Measurements from ENCODE around the gene TCERG1L.

TCERG1L gene

DNA sequence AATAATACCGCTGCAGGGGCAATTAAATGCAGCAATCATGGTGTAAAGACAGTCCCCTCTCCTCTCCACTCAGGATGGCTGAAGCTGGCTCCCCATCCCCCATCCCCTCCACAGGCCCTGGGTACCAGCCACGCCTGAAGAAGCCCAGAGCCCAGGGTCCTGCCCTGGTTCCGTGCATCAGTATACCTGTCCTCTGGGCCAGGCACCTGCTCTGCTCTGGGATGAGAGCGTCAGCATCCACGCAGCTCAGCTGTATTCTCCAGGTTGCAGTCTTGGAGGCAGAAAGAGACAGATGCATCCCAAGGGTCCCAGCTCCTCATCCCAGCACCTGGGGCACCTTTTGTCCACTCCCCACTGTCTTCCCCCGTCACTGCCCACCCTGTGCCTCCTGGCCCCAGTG is 233.8 kb downstream of the TCERG1L start:
- DNase-seq, result no peak

DNA sequence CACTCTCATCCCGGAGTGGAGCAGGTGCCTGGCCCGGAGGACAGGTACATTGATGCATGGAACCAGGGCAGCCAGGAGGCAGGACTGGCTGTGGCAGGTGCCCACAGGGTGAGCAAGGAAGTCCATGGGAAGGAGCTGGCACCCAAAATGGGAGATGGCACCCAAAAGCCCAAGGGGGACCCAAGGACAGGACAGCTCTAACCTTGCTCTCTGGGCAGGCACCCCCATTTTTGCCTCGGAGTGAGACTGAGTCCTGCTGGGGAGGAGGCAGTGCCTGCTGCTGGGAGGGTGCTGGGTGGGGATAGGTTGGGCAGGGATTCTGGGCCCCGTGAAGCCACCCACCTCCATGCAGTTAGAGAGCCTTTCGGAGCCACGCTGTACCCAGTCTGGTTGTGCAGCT is 234.5 kb downstream of the TCERG1L start:
- DNase-seq, result no peak

DNA sequence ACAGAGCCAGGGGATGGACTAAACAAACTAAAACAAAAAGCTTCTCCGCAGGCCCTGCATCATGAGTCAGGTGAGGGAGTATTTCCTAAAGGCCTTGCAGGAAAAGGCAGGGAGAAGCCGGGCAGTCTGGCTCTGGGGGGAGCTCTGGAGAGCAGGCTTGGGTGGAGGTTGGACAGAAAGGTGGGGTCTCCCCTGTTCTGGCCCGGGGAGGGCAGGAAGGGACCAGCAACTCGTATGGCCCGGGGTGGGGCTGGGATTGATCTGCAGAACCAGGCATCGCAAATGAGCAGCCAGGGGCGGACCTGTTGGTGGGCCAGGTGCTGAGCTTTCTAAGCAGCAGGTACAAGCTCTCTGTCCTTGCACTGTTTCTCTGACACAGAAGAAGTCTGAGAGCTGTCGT is 235.2 kb downstream of the TCERG1L start:
- DNase-seq, result no peak

DNA sequence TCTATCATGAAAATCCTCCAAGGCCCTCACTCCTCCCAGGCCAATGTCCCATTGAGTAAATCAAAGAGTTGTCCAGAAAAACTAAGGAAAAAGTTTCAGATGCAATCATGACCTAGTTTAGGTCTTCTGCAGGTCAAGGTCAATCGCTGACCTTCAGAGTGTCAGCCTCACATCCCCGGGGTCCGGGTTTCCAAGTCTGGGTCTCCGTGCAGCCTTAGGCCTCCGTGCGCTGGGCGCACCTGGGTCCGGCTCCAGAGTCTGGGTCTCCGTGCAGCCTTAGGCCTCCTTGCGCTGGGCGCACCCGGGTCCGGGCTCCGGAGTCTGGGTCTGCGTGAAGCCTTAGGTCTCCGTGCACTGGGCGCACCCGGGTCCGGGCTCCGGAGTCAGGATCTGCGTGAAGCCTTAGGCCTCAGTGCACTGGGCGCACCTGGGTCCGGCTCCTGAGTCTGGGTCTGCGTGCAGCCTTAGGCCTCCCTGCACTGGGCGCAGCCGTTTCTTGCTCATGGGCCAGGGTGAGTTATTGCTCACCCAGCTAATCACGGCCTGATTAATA is 236.2 kb downstream of the TCERG1L start:
- DNase-seq, result no peak

DNA sequence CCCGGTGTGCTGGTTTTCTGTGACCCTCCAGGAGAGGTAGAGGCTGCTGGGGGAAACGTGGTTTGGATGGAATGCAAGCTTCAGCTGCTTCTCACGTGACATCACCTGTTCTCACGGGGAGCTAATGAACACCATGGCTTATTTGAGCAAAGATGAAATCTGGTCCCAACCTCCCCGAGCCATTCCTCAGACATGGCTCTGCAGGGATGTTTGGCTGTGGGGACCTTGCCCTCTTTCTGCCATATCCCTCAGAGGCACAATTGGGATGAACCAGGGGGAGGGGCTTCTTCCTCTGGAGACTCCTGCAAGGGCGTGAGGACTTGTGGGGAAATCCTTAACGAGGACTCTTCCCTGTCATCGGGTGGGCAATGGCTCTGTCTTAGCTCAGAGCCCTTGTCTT is 236.8 kb downstream of the TCERG1L start:
- DNase-seq, result no peak

DNA sequence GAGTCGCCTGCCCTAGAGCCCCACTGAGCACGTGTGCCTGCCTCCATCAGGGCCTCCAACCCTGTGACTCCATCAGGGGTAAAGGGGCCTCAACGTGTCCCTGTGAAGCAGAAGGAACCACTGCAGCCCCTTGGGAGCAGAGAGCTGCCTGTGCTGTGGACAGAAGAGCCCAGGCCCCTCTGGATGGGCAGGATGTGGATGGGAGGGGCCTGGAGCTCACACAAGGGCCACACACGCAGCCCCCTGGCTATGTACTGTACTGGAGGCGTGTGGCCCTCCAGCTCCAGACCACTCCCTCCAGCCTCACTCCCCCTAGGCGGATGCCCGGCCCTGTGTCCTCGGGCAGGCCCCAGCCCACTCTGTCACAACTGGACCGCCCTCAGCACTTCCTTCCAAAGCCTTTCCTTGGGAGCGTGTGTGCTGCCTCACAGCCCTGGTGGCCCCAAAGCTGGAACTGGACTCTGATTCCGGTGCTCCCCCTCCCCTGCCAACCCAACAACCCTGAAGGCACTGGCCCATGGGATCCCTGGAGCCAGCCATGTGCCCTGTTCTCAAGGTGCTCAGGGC is 238.0 kb downstream of the TCERG1L start:
- no peak for DNase-seq

DNA sequence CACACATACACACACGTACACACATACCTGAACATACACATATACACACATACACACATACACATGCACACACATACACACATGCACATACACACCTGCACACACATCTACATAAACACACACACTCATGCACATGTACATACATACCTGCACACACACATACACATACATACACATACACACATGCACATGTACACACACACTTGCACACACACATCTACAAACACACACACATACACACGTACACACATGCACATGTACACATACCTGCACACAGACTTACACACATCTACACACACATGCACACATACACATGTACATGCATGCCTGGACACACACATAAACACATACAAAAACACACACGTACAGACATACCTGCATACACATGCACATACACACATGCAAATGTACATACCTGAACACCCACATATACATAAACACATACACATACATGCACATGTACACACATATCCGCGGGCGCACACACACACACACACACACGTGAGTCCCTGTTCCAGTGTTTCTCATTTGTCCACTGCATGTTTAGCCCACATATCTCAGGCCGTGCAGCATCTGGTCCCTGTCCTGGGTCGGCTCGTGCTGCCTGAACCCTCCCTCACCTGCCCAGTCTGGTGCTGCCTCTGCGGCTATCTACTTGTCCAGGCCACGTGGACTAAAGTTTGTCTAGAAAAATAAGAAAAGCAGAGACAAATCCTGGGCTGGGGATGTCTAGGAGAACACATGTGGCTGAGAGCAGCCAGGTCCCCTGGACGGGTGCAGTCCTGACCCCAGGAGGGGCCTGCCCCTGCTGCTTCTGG is 238.7 kb downstream of the TCERG1L start:
- no peak for DNase-seq

DNA sequence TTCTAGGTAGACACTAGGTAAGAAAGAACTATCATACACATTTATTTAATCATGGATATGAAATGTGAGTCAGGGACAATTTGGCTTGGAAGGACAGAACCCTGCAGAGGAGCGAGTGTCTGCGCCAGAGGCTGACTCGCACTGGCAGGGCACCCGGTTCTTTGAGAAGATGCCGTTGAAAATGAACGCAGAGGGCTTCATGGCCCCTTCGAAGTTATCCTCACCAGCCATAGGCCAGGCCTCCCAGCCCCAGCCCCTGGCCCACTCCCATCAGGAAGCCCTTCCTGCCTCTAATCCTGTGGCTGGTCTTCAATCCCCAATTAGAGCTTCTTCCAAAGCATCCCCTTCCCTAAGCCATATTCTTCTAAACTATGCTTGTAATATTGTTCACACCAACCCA is 239.8 kb downstream of the TCERG1L start:
- no peak for DNase-seq

DNA sequence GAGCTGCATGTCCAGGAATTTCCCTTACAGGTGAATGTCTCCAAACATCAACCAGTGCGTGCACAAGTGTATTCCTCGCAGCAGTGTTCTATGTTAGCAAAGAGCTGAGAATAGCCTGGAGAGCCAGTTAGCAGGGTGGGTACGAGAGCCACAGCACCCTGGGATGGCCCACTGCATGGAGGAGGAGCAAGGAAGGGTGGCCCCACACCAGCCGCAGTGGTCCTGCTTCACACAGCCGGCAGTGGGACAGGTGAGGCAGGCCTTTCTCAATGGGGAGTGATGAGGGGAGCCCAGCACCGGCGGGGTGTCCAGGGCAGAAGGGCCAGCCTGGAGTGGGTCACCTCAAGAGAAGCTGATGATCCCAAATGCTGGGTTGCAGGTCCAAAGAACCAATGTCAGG is 240.7 kb downstream of the TCERG1L start:
- DNase-seq, result no peak

DNA sequence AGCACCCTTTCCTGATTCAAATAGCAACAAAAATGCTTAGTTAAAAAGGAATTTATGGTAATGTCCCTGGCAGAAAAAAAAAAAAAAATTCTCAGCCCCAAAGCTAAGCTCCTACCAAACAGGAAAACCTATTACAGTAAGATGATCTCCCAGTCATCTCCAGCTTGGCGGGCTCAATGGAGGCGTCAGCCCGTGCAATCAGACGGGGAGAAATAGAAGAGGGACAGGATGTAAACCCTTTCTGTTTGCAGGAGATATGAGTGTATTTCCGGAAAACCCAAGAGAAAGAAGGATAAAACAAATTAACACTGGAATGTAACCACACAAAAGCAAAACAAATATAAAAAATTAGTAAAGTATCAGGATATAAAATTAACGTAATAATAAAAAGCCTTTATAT is 242.8 kb downstream of the TCERG1L start:
- DNase-seq, result no peak

DNA sequence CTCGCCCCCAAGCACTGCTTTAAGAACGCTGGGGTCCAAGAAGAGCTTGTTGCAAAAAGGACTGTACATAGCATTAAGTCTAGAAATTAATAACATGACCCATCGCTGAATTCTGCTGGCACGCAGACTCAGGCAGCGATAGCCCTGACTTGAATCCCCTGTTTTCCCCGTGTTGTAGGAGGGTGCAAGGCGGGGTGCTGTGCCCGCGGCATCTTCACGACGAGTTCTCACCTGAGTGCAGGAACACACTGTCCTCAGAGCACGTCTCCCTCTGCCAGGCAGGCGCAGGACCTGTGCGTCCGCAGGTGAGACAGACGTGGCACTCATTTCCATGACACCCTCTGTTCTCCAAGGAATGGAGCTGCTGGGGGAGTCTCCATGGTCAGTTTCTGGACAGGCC is 243.2 kb downstream of the TCERG1L start:
- DNase-seq, result no peak

DNA sequence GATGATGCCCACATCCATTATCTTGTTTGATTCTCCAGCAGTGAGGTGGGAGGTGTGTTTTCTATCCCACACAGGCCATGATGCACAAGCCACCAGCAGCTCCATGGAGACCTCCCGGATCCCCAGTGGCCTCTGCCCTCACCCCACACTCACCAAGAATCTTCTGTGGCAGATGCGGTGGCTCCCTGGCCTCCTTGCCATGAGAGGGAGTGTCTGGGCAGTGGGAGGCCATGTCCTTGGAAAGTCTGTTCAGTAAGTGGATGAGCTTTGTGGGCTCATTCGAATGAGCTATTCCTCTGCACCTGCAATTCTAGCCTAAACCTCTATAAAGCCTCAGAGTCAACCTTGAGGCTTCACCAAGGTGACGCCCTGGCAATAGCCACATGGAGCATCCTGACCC is 243.8 kb downstream of the TCERG1L start:
- DNase-seq, result no peak

DNA sequence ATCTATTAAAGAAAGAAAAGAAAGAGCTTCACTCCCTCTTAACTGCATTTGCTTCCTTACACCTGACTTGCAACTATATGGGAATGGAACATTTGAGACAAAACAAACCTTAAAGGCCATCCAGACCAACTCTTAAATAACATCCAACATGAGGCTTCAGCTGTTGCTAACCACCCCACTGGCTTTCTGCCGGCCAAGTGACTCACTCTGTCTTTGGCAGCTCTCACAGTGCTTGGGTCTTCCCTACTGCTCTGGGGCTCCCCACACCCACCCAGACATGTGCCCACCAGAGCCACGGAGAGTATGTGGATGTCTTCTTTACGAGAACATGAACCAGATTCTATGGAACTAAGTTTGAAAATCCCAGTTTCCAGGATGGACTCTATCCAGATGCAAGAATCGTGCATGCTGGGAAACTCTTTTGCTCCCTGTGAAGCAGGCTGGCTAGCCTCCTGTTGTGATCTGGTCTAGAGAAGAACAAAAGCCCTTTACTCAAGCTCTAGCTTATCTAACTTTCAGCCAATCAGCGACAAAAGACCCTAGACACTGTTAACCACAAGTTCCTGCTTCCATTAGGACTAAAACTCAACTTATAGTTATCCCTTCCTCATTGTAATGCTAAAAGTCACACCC is 245.7 kb downstream of the TCERG1L start:
- DNase-seq, result no peak

DNA sequence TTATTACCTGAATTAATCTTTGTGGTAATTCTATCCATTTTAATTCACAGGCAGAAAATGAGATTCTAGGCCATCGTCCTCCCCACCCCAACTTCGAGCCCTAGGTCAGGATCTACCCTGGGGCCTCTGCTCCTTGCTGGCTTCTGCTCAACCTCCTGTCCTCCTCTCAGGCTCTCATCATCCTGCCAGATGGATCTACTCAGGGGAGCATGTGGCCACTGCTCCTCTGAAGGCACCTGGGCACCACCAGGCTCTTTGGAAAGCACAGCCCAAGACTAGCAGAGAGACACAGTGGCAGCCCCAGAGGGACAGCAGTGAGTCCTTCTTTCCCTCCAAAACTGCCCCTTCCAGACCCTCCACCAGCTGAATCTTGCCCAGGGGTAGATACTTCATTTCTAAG is 248.2 kb downstream of the TCERG1L start:
- DNase-seq, result no peak

DNA sequence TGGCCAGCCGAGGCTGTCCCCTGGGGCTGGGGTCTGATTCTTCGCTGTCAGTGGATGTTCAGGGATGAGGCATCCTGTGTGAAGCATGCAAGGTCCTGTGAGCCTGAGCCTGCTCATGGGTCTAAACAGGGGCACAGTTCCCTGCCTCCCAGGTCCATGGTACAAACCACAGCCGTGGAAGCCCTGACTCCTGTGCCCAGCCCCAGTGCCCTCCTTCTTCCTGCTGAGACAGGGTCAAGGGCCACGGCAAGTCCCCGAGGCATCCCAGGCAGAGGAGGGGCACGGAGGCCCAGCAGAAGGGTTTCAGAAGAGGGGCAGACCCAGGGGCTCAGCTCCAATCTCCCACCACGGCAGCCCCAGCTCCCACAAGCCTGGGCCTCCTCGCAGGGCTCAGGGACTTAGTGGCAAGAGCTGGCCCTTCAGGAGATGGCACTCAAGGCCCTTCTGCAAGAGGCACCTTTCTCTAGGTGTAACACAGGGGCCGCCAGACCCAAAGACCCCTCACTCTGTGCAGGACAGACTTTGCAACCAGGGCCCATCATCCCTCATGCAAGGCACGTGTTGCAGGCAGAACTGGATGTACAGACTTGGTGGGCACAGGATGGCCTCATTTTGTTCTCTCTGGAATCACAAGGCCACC is 248.8 kb downstream of the TCERG1L start:
- no peak for DNase-seq

DNA sequence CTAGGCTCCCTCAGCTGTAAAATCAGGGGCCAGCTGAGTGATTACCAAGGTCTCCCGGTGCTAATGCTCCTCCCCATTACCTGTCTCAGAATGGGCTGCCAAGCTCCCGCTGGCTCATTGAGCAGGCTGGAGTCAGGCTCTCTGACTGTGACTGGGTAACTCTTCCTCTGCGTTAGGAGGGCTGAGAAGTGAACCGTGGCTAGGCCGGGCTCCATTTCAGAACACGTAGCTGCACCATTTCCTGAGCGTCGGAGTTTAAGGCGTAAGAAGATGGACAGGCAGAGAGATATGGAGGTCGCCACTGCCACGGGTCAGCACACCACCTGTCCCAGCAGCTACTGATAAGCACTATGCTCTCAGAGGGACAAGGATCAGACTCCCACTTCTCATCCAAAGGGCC is 250.3 kb downstream of the TCERG1L start:
- no peak for DNase-seq

DNA sequence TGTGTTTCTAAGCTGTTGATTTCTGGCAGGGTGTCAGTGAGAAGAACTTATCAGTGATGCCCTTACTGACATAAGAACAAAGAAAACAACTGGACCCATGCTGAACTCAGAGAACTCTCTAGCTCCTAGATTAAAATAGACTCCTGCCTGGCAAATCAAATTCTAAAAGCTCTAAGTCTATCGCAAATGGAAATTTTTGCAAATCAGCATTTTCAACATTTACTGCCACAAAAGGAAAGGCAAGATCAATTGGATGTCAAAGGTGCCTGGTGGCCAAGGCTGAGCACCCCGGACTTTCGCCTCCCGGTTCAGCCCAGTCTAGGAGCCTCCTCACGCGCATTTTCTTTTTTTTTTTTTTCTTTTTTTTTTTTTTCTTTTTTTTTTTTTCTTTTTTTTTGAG is 251.6 kb downstream of the TCERG1L start:
- DNase-seq, result no peak

DNA sequence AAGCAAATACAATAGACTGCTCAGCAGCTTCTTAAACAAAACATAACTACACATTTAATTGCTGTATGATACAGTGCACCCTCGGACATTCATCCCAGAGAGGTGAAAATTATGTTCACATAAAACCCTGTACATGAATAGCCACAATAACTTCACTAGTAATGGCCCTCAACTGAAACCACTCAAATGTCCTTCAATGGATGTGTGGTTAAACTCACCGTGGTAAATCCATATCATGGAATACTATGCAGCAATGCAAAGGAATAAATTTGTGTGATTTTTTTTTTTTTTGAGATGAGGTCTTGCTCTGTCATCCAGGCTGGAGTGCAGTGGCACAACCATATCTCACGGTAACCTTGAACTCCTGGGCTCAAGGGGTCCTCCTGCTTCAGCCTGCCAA is 252.7 kb downstream of the TCERG1L start:
- no peak for DNase-seq

DNA sequence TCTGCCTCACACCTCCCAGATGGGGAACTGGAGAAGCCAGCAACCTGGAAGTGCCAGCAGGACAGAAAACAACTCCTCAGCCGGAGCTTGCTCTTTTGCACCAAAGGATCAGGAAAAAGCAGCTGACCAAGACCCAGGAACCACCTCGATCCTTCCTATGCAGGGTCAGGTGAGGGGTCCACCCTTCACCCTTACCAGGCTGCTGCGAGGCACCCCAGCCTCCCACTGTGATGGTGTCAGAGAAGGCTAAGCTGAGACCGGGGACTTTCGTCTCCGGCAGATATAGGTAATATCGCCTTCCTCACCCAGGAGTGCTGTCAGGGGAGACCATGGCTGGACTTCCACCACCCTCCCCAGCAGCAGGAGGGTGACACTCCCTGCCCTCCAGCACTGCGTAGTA is 254.7 kb downstream of the TCERG1L start:
- no peak for DNase-seq

DNA sequence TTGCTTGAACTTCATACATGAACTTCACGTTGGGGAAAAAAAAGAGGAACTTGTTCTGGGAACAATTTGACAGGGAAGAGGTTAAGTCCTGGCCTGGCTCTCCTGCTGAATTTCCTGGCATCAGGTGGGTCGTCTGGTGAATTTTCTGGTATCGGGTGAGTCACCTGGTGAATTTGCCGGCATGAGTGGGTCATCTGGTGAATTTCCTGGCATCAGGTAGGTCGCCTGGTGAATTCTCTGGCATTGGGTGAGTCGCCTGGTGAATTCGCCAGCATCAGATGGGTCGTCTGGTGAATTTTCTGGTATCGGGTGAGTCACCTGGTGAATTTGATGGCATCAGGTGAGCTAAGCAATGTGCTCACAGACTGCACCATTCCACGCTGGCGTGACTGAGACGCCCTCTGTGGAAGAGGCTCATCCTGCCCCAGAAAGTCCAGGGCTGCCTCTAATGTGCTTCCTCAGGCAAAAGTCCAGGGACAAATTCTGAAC is 255.4 kb downstream of the TCERG1L start:
- DNase-seq, result no peak

DNA sequence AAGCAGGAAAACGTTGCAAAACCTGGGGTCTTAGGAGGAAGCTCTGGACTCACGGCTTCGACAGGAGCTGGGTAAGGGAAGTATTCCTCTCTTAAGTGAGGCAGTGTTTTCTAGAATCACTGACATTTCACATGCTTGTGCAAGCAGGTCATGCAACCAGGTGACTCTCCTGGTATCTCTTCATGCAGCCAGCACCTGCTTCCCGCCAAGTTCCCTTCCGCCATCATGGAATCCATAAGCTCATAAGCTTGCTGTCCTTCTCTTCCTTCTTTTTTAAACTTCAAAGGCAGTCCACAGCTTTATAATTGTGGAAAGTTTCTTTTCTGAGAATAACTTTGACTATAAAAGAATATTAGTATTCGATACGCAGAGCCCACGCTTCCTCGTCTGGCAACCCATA is 256.1 kb downstream of the TCERG1L start:
- DNase-seq, result no peak

DNA sequence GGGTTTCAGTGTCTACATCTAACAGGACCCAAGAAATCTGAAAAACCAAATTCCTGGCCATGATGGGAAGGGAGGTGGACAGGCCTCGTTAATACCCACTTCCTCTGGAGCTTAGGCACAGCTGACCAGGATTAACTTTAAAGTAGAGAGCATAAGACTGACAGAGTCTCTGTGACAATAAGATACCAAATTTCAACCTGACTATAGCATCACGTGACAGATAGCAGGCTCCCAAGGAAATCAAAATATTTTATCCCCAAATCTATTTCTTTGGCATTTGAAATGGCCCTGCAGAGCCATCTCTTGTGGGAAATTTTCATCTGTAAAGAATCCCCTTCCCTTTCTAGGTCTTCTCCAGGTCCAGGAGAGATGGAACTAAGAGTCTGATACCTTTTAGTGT is 258.3 kb downstream of the TCERG1L start:
- DNase-seq, result no peak

DNA sequence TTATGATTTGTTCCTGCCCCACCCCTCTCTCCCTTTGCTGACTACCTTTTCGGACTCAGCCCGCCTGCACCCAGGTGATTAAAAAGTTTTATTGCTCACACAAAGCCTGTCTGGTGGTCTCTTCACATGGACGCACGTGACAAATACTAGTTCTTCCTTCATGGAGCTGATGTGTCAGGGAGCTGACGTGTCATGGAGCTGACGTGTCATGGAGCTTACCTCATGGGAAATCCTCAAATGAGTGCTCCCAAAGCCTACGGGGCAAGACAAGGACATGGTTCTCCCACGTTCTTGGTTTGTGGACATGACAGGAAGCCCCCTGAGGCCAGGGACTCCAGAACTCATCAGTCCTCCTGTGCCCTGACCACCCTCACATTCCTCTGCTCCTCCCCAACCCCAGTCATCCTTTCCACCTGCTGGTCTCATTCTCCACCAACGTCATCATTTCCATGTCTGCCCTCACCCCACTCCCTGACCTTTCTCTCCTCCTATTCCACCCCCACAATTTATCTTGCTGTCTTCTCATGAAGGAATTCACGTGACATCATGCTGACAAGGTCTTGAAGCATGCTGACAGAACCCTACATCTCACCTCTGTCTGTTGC is 261.3 kb downstream of the TCERG1L start:
- DNase-seq, result no peak

Measured in CD4-positive, alpha-beta T cell treated with Interleukin-10 for 1 hour (primary cell).